DND-41 (cell line): ENCODE measurements around the gene RBSN.

Experiments
- ATAC-seq: fragments of 200-7000 bp; cut with Tn5 transposase; 3 replicates; pipeline ENCODE4 v1.9.1; 2021; ENCODE audit warnings: low read depth; ENCODE audit not compliant: insufficient read depth
- DNase-seq: peaks from one replicate; pipeline ENCODE4 v3.0.0-alpha.2; 2020
- H2AFZ ChIP-seq: 2 replicates; pipeline ENCODE4 v1.6.0; 2012; ENCODE audit warnings: low read depth, low read length
- H3K27ac ChIP-seq: 2 replicates; pipeline ENCODE4 v1.5.1; 2012; ENCODE audit warnings: low read length, inconsistent platforms
- H3K27me3 ChIP-seq: fragments of 200-600 bp; sonication (generic); 2 replicates; pipeline ENCODE4 v1.6.0; 2012; ENCODE audit warnings: low read length, mild to moderate bottlenecking, inconsistent platforms; ENCODE audit not compliant: insufficient read depth, poor library complexity
- H3K36me3 ChIP-seq: 2 replicates; pipeline ENCODE4 v1.5.1; 2012; ENCODE audit warnings: low read length, inconsistent platforms; ENCODE audit not compliant: insufficient read depth
- H3K4me1 ChIP-seq: 2 replicates; pipeline ENCODE4 v1.5.1; 2012; ENCODE audit warnings: mild to moderate bottlenecking, low read length; ENCODE audit not compliant: insufficient read depth
- H3K4me2 ChIP-seq: 2 replicates; pipeline ENCODE4 v1.6.0; 2012; ENCODE audit warnings: mild to moderate bottlenecking, moderate library complexity, low read length, inconsistent platforms; ENCODE audit not compliant: insufficient read depth
- H3K4me3 ChIP-seq, 2 experiments: fragments of 200-600 bp in 1 of 2; shearing (Covaris generic) in 1 of 2; 2 replicates each; pipeline ENCODE4 v1.5.1; 2012 to 2016; ENCODE audit warnings: inconsistent platforms in 2 of 2, low read length in 2 of 2, mild to moderate bottlenecking in 2 of 2, low read depth in 1 of 2, moderate library complexity in 1 of 2
- H3K79me2 ChIP-seq: 2 replicates; pipeline ENCODE4 v1.6.0; 2012; ENCODE audit warnings: low read length, inconsistent platforms; ENCODE audit not compliant: insufficient read depth
- H3K9ac ChIP-seq: 2 replicates; pipeline ENCODE4 v1.6.0; 2012; ENCODE audit warnings: low read depth, mild to moderate bottlenecking, inconsistent platforms, low read length, moderate library complexity
- H3K9me3 ChIP-seq: 2 replicates; pipeline ENCODE4 v1.5.1; 2012; ENCODE audit warnings: low read length, moderate library complexity, mild to moderate bottlenecking, inconsistent platforms; ENCODE audit not compliant: insufficient read depth, severe bottlenecking
- H4K20me1 ChIP-seq: 2 replicates; pipeline ENCODE4 v1.6.0; 2012; ENCODE audit warnings: low read length; ENCODE audit not compliant: insufficient read depth
- CTCF ChIP-seq: IDR thresholded peaks from 2 replicates; pipeline ENCODE4 v1.5.1; 2012; ENCODE audit warnings: borderline replicate concordance, low read length, moderate library complexity, mild to moderate bottlenecking; ENCODE audit not compliant: poor library complexity, severe bottlenecking; ENCODE audit errors: extremely low read depth
- EZH2 ChIP-seq: IDR thresholded peaks from 3 replicates; pipeline ENCODE4 v1.6.1; 2012; ENCODE audit warnings: borderline replicate concordance, low read depth, mild to moderate bottlenecking, moderate library complexity, low read length, inconsistent platforms; ENCODE audit not compliant: severe bottlenecking

The RBSN gene

GRCh38 chr3:15089201-15089600 is 9.7 kb downstream of the RBSN start:
- DNase-seq (no peak), ATAC-seq (no peak)
- Histone ChIP-seq H3K4me1 (no peaks in the 10 kb centered on the region), H3K27me3 (no peaks in the 10 kb centered on the region), H4K20me1 (no peaks in the 10 kb centered on the region), H3K4me2 (no peak overlapping the region), H3K79me2 (no peaks in the 10 kb centered on the region), H3K4me3 (no peak overlapping the region), H3K9ac (no peak overlapping the region), H2AFZ (no peak overlapping the region), H3K36me3 (peaks cover 63% of the 10 kb centered on the region), H3K9me3 (no peaks in the 10 kb centered on the region), H3K27ac (no peak overlapping the region)
- TF ChIP-seq CTCF (no peak), EZH2 (no peak)

- TF ChIP-seq CTCF: no peak
- TF ChIP-seq EZH2: no peak
- ATAC-seq: no peak
- peaks cover 82% of the 10 kb centered on the region for H3K36me3 ChIP-seq
Measured at GRCh38 chr3:15086699-15087098, 12.2 kb downstream of the RBSN start.

GRCh38 chr3:15086263-15086662 is 12.7 kb downstream of the RBSN start:
- Histone ChIP-seq H3K79me2 (no peaks in the 10 kb centered on the region), H3K36me3 (peaks cover 82% of the 10 kb centered on the region), H3K27ac (no peak overlapping the region), H3K4me2 (no peak overlapping the region), H2AFZ (no peak overlapping the region), H3K9ac (no peak overlapping the region), H3K4me3 (no peak overlapping the region), H4K20me1 (no peaks in the 10 kb centered on the region), H3K9me3 (no peaks in the 10 kb centered on the region), H3K4me1 (no peaks in the 10 kb centered on the region), H3K27me3 (no peaks in the 10 kb centered on the region)
- DNase-seq (no peak), ATAC-seq (no peak)
- TF ChIP-seq EZH2 (no peak), CTCF (no peak)

More at GRCh38 chr3:15086699-15087098, 12.2 kb downstream of the RBSN start:
- DNase-seq: no peak
- no peaks in the 10 kb centered on the region for H3K27me3 ChIP-seq
- H3K4me1 ChIP-seq: no peaks in the 10 kb centered on the region
- H3K9me3 ChIP-seq: no peaks in the 10 kb centered on the region
- no peak overlapping the region for H2AFZ ChIP-seq
- H4K20me1 ChIP-seq: no peaks in the 10 kb centered on the region
- no peak overlapping the region for H3K27ac ChIP-seq
- H3K79me2 ChIP-seq: no peaks in the 10 kb centered on the region
- H3K4me2 ChIP-seq: no peak overlapping the region
- H3K4me3 ChIP-seq: no peak overlapping the region
- no peak overlapping the region for H3K9ac ChIP-seq

GRCh38 chr3:15083252-15083651 is 15.7 kb downstream of the RBSN start:
- Histone ChIP-seq H3K36me3 (peaks cover 85% of the 10 kb centered on the region), H3K4me2 (no peak overlapping the region), H2AFZ (no peak overlapping the region), H4K20me1 (no peaks in the 10 kb centered on the region), H3K4me3 (no peak overlapping the region), H3K9ac (no peak overlapping the region), H3K27me3 (no peaks in the 10 kb centered on the region), H3K9me3 (no peaks in the 10 kb centered on the region), H3K79me2 (no peaks in the 10 kb centered on the region), H3K27ac (no peak overlapping the region), H3K4me1 (no peaks in the 10 kb centered on the region)
- no peak for DNase-seq
- no peak for ATAC-seq
- TF ChIP-seq EZH2: no peak
- TF ChIP-seq CTCF: no peak
